ENCODE data around the gene YAE1.

YAE1 gene, protein sequence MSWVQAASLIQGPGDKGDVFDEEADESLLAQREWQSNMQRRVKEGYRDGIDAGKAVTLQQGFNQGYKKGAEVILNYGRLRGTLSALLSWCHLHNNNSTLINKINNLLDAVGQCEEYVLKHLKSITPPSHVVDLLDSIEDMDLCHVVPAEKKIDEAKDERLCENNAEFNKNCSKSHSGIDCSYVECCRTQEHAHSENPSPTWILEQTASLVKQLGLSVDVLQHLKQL

DNA sequence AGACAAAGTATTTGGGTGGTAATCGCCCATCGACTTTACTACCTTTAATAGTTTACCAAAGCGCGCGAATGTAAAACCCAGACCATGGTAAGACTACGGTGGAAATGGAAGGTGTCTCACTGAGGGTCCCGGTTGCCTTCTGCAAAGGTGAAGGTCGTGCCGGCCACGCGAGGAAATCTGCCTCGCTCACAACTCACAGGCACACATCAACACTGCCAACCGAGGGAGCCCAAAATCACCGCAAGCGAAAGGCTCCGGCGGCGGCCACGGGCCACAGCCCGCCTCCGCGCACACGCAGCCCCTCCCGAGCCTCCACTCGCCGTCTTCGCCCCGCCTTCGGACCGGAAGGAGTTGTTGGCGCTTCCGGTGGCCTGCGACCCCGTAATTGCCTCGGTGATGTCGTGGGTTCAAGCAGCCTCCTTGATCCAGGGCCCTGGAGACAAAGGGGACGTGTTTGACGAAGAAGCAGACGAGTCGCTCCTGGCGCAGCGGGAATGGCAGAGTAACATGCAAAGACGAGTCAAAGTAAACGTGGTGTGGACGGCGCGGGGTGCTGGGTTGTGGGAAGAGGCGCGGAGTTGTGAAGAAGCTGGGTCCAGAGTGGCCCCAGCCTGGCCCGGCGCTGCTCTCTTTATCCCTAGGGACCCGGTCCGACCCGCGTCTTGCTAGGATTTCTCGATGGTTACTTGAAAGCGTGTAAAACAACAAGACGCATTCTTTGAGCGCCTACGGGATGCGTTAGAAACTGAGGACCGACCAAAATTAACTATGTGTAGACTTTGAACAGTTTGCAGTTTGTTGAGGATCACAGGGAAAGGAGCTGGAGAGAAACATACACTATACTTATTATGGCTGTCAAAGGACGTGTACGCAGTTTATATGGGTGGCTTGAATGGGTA, at the start of gene YAE1:
Gene YAE1 (plus strand): TSS at position 382 of the 899 bp plus-strand sequence. CDS start 15 bp downstream, at position 397.
- peak within 1 kb of the TSS; percentile 27 for H3K27ac ChIP-seq (ENCODE audit: low read depth, low read length)

DNA sequence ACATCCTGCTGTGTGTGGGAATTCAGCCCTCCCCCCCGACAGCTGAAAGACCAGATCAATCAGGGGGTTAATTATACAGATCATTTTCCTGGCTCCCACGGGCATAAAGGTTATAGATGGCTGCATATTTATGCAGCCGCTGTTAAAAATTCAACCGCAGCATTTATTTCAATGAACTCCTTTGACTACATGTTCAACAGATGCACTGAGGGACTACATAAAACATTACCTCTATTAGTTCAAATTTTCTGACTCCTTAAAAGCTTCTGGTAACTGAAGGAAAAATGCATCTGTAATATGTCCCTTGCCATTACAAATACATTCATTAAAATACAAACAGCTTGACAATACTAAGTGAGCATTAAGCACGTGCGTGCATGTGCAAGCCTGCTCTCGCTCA, 49.7 kb upstream of the YAE1 start:
- H3K9me2 ChIP-seq (replicated peaks; ENCODE audit: insufficient read depth, low read length): no peaks in the 10 kb centered on the region
- no peak overlapping the region for H3K4me2 ChIP-seq (ENCODE audit: low read depth, low read length, poor library complexity, severe bottlenecking)
- H3F3A ChIP-seq (ENCODE audit: insufficient read depth): no peaks in the 10 kb centered on the region
- no peaks in the 10 kb centered on the region for H3K79me2 ChIP-seq (ENCODE audit: insufficient read depth, low read length)
- no peaks in the 10 kb centered on the region for H3K27me3 ChIP-seq (ENCODE audit: low read length)
- no peak overlapping the region for H2AFZ ChIP-seq (ENCODE audit: low read depth, low read length, severe bottlenecking)
- H3K9me3 ChIP-seq (ENCODE audit: insufficient read depth, low read length): no peaks in the 10 kb centered on the region
- no peak overlapping the region for H3K9ac ChIP-seq (ENCODE audit: low read length)
- no peaks in the 10 kb centered on the region for H4K20me1 ChIP-seq (ENCODE audit: low read depth, low read length)
- no peak overlapping the region for H3K4me3 ChIP-seq (ENCODE audit: insufficient read depth, low read length, poor library complexity, severe bottlenecking)
- no peak overlapping the region for H3K27ac ChIP-seq (ENCODE audit: low read depth, low read length)
- no peak for TF ChIP-seq EZH2phosphoT487 (conservative IDR thresholded peaks at IDR 0.05; ENCODE audit: low read length)
- no peaks in the 10 kb centered on the region for H3K36me3 ChIP-seq (ENCODE audit: low read length)

More for the DNA sequence above, at the start of gene YAE1:
- H3K4me2 ChIP-seq (ENCODE audit: low read depth, low read length, poor library complexity, severe bottlenecking): peak within 1 kb of the TSS; percentile 94
- H2AFZ ChIP-seq (ENCODE audit: low read depth, low read length, severe bottlenecking): peak within 1 kb of the TSS; percentile 99
- TF ChIP-seq, protein P1, sequence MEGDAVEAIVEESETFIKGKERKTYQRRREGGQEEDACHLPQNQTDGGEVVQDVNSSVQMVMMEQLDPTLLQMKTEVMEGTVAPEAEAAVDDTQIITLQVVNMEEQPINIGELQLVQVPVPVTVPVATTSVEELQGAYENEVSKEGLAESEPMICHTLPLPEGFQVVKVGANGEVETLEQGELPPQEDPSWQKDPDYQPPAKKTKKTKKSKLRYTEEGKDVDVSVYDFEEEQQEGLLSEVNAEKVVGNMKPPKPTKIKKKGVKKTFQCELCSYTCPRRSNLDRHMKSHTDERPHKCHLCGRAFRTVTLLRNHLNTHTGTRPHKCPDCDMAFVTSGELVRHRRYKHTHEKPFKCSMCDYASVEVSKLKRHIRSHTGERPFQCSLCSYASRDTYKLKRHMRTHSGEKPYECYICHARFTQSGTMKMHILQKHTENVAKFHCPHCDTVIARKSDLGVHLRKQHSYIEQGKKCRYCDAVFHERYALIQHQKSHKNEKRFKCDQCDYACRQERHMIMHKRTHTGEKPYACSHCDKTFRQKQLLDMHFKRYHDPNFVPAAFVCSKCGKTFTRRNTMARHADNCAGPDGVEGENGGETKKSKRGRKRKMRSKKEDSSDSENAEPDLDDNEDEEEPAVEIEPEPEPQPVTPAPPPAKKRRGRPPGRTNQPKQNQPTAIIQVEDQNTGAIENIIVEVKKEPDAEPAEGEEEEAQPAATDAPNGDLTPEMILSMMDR (IDR thresholded peaks at IDR 0.05; ENCODE audit: insufficient read depth, low read length, poor library complexity, severe bottlenecking): no peak
- TF ChIP-seq EZH2phosphoT487 (conservative IDR thresholded peaks at IDR 0.05; ENCODE audit: low read length): no peak
- H3K9me2 ChIP-seq (replicated peaks; ENCODE audit: insufficient read depth, low read length): no peaks in the 10 kb centered on the region
- H3F3A ChIP-seq (ENCODE audit: insufficient read depth): 0 out of 2 replicates have a peak, but pooled peaks cover 10% of the 10 kb centered on the region
- peaks cover 9% of the 10 kb centered on the region; the same call in 1 of the 2 replicates for H3K36me3 ChIP-seq (ENCODE audit: low read length)
- no peaks in the 10 kb centered on the region for H4K20me1 ChIP-seq (ENCODE audit: low read depth, low read length)
- H3K9ac ChIP-seq (ENCODE audit: low read length): peak within 1 kb of the TSS; percentile 87
- H3K27me3 ChIP-seq (ENCODE audit: low read length): no peaks in the 10 kb centered on the region
- H3K4me3 ChIP-seq (ENCODE audit: insufficient read depth, low read length, poor library complexity, severe bottlenecking): peak within 1 kb of the TSS; percentile 88
- H3K79me2 ChIP-seq (ENCODE audit: insufficient read depth, low read length): peaks cover 36% of the 10 kb centered on the region
- no peaks in the 10 kb centered on the region for H3K9me3 ChIP-seq (ENCODE audit: insufficient read depth, low read length)

DNA sequence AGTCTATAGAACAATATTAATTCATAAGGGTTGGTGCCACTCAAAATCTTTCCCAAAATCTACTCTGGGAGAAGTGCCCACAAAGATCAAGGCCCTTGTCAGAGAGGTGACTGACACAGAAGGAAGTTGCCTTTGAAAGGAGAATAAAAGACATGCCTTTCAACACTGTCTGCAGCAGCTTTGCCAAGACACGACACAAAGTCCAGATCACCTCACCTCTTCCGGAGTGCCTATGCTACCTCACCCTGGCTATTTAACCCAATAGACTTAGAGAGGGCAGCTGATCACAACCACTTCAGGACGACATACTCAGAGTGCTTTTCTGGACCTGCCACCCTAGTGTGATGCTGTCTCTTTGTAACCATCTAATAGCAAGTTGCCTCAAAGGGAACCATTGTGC, 49.0 kb upstream of the YAE1 start:
- no peak overlapping the region for H3K27ac ChIP-seq (ENCODE audit: low read depth, low read length)
- H4K20me1 ChIP-seq (ENCODE audit: low read depth, low read length): no peaks in the 10 kb centered on the region

More for the DNA sequence above, 49.0 kb upstream of the YAE1 start:
- TF ChIP-seq, protein P1 (IDR thresholded peaks at IDR 0.05; ENCODE audit: insufficient read depth, low read length, poor library complexity, severe bottlenecking): no peak
- Histone ChIP-seq H3K27me3 (ENCODE audit: low read length) (no peaks in the 10 kb centered on the region), H3K9me2 (replicated peaks; ENCODE audit: insufficient read depth, low read length) (no peaks in the 10 kb centered on the region), H3F3A (ENCODE audit: insufficient read depth) (no peaks in the 10 kb centered on the region), H2AFZ (ENCODE audit: low read depth, low read length, severe bottlenecking) (no peak overlapping the region), H3K79me2 (ENCODE audit: insufficient read depth, low read length) (no peaks in the 10 kb centered on the region), H3K4me2 (ENCODE audit: low read depth, low read length, poor library complexity, severe bottlenecking) (no peak overlapping the region), H3K9me3 (ENCODE audit: insufficient read depth, low read length) (no peaks in the 10 kb centered on the region), H3K9ac (ENCODE audit: low read length) (no peak overlapping the region), H3K36me3 (ENCODE audit: low read length) (no peaks in the 10 kb centered on the region), H3K4me3 (ENCODE audit: insufficient read depth, low read length, poor library complexity, severe bottlenecking) (no peak overlapping the region)

Data from SU-DHL-6 (cell line).